ENCODE measurements around the gene R3HDM1.
"Not testable (repeated sequence)": the region's sequence is repeated elsewhere in the genome, so short reads cannot be mapped to it uniquely, and the experiment has no call there.

Gene R3HDM1

GRCh38 chr2:135641156-135642068 is 110.1 kb downstream of the R3HDM1 start:
- DNase-seq (ENCODE audit: low spot score) = no peak

GRCh38 chr2:135647836-135648579 is 116.7 kb downstream of the R3HDM1 start:
- DNase-seq (ENCODE audit: low spot score) = no peak

- no peak for DNase-seq (ENCODE audit: low spot score)
Observed at GRCh38 chr2:135650721-135651120, 119.4 kb downstream of the R3HDM1 start.

GRCh38 chr2:135651717-135652116 is 120.4 kb downstream of the R3HDM1 start:
- no peak for DNase-seq (ENCODE audit: low spot score)

- not testable (repeated sequence) for DNase-seq (ENCODE audit: low spot score)
Observed at GRCh38 chr2:135654239-135654638, 123.0 kb downstream of the R3HDM1 start.

- no peak for DNase-seq (ENCODE audit: low spot score)
Observed at GRCh38 chr2:135657806-135658582, 126.7 kb downstream of the R3HDM1 start.

- no peak for DNase-seq (ENCODE audit: low spot score)
Observed at GRCh38 chr2:135662088-135662487, 130.8 kb downstream of the R3HDM1 start.

GRCh38 chr2:135663148-135663700 is 131.9 kb downstream of the R3HDM1 start:
- DNase-seq (ENCODE audit: low spot score) = no peak

- no peak for DNase-seq (ENCODE audit: low spot score)
Observed at GRCh38 chr2:135664623-135665068, 133.4 kb downstream of the R3HDM1 start.

- no peak for DNase-seq (ENCODE audit: low spot score)
Observed at GRCh38 chr2:135667045-135667444, 135.8 kb downstream of the R3HDM1 start.

GRCh38 chr2:135674453-135674852 is 143.2 kb downstream of the R3HDM1 start:
- no peak for DNase-seq (ENCODE audit: low spot score)

GRCh38 chr2:135676031-135676430 is 144.7 kb downstream of the R3HDM1 start:
- no peak for DNase-seq (ENCODE audit: low spot score)

GRCh38 chr2:135679125-135679524 is 147.8 kb downstream of the R3HDM1 start:
- DNase-seq (ENCODE audit: low spot score) = no peak

GRCh38 chr2:135685361-135685760 is 154.1 kb downstream of the R3HDM1 start:
- no peak for DNase-seq (ENCODE audit: low spot score)

GRCh38 chr2:135688978-135689377 is 157.7 kb downstream of the R3HDM1 start:
- DNase-seq (ENCODE audit: low spot score) = no peak

- DNase-seq (ENCODE audit: low spot score) = no peak
Observed at GRCh38 chr2:135689679-135690078, 158.4 kb downstream of the R3HDM1 start.

GRCh38 chr2:135694711-135695110 is 163.4 kb downstream of the R3HDM1 start:
- no peak for DNase-seq (ENCODE audit: low spot score)

GRCh38 chr2:135698838-135699237 is 167.6 kb downstream of the R3HDM1 start:
- DNase-seq (ENCODE audit: low spot score) = no peak

- DNase-seq (ENCODE audit: low spot score) = no peak
Observed at GRCh38 chr2:135701442-135701841, 170.2 kb downstream of the R3HDM1 start.

- no peak for DNase-seq (ENCODE audit: low spot score)
Observed at GRCh38 chr2:135703300-135703699, 172.0 kb downstream of the R3HDM1 start.

GRCh38 chr2:135704075-135704474 is 172.8 kb downstream of the R3HDM1 start:
- DNase-seq (ENCODE audit: low spot score) = not testable (repeated sequence)

GRCh38 chr2:135708159-135708558 is 176.9 kb downstream of the R3HDM1 start:
- DNase-seq (ENCODE audit: low spot score) = no peak
